Caco-2 (cell line): ENCODE measurements around the gene FBLN5. TPM values are rescaled to one million over a fixed set of nuclear protein-coding genes. Genes with fewer than 3 reads are reported as not detected.

Source experiments
- BruUV-seq: library from RNA; stranded (reverse); fragments of 400-500 nt; replicated peaks from 2 replicates; lab custom pipeline; 2021; lab: Mats Ljungman, UMichigan
- CTCF ChIA-PET: fragments of 300-600 bp; sonication (Branson Sonifier 250); formaldehyde crosslinking; loops from one replicate; lab custom pipeline; 2022; ENCODE audit warnings: antibody characterized with exemption; lab: Charles Lee
- POLR2A ChIA-PET: fragments of 300-600 bp; sonication (Branson Sonifier 250); formaldehyde crosslinking; loops from one replicate; lab custom pipeline; 2022; ENCODE audit warnings: antibody characterized with exemption; lab: Charles Lee
- DNase-seq, 2 experiments: peaks; one replicate each; pipeline versions ENCODE4 v3.0.0 to v3.0.0-alpha.2; 2020 to 2022
- H3K27me3 ChIP-seq: replicated peaks from 2 replicates; pipeline ENCODE4 v1.6.0; 2011; ENCODE audit warnings: low read length; ENCODE audit not compliant: control insufficient read depth, insufficient read depth
- H3K36me3 ChIP-seq: 2 replicates; pipeline ENCODE4 v1.5.1; 2011; ENCODE audit warnings: low read length; ENCODE audit not compliant: control insufficient read depth, insufficient read depth
- H3K4me1 ChIP-seq: fragments of 250-450 bp; sonication (Bioruptor Pico); 2 replicates; pipeline ENCODE4 v1.5.1; 2020; ENCODE audit warnings: mild to moderate bottlenecking
- H3K4me3 ChIP-seq: 2 replicates; pipeline ENCODE4 v1.5.1; 2011; ENCODE audit warnings: low read depth, mild to moderate bottlenecking, control low read depth, low read length
- H3K9me3 ChIP-seq: fragments of 250-450 bp; sonication (Bioruptor Pico); 2 replicates; pipeline ENCODE4 v1.5.1; 2020; ENCODE audit warnings: mild to moderate bottlenecking, moderate library complexity
- H3K27ac Mint-ChIP-seq: one replicate; pipeline ENCODE4 v1.8.0; 2022; ENCODE audit warnings: mixed read lengths; ENCODE audit not compliant: unreplicated experiment
- H3K27me3 Mint-ChIP-seq: one replicate; pipeline ENCODE4 v1.8.0; 2022; ENCODE audit warnings: mixed read lengths; ENCODE audit not compliant: insufficient read depth, unreplicated experiment
- H3K36me3 Mint-ChIP-seq: one replicate; pipeline ENCODE4 v1.8.0; 2022; ENCODE audit warnings: mild to moderate bottlenecking, mixed read lengths; ENCODE audit not compliant: insufficient read depth, unreplicated experiment
- H3K4me1 Mint-ChIP-seq: one replicate; pipeline ENCODE4 v1.8.0; 2022; ENCODE audit warnings: low read depth, mixed read lengths; ENCODE audit not compliant: unreplicated experiment
- H3K4me3 Mint-ChIP-seq: one replicate; pipeline ENCODE4 v1.8.0; 2022; ENCODE audit warnings: mild to moderate bottlenecking, moderate library complexity, mixed read lengths; ENCODE audit not compliant: unreplicated experiment
- H3K9me3 Mint-ChIP-seq: one replicate; pipeline ENCODE4 v1.8.0; 2022; ENCODE audit warnings: mixed read lengths; ENCODE audit not compliant: unreplicated experiment
- intact Hi-C: fragments of 100-400 bp; cut with micrococcal nuclease; formaldehyde crosslinking; loops from one replicate; pipeline ENCODE4 v1.10.0; 2022; ENCODE audit not compliant: unreplicated experiment
- total RNA-seq: library from RNA; stranded (reverse); gene quantifications from 2 replicates; pipeline ENCODE4 v1.2.3, GENCODE V29; 2022
- TF ChIP-seq, protein P1 (sequence below), 2 experiments: fragments of 200-600 bp in 1 of 2; IDR thresholded peaks; 1 replicate in 1 of 2; 2 replicates in 1 of 2; pipeline versions ENCODE4 v1.5.1 to v1.8.0; 2011 to 2022; ENCODE audit warnings: antibody characterized with exemption in 1 of 2, control low read depth in 1 of 2, inconsistent platforms in 1 of 2, low read depth in 1 of 2, low read length in 1 of 2, mild to moderate bottlenecking in 1 of 2, moderate library complexity in 1 of 2; ENCODE audit not compliant: insufficient read depth in 1 of 2, severe bottlenecking in 1 of 2, unreplicated experiment in 1 of 2

Gene FBLN5
- total RNA-seq, 1 experiment from 2014 or later = 13.9 TPM

DNA sequence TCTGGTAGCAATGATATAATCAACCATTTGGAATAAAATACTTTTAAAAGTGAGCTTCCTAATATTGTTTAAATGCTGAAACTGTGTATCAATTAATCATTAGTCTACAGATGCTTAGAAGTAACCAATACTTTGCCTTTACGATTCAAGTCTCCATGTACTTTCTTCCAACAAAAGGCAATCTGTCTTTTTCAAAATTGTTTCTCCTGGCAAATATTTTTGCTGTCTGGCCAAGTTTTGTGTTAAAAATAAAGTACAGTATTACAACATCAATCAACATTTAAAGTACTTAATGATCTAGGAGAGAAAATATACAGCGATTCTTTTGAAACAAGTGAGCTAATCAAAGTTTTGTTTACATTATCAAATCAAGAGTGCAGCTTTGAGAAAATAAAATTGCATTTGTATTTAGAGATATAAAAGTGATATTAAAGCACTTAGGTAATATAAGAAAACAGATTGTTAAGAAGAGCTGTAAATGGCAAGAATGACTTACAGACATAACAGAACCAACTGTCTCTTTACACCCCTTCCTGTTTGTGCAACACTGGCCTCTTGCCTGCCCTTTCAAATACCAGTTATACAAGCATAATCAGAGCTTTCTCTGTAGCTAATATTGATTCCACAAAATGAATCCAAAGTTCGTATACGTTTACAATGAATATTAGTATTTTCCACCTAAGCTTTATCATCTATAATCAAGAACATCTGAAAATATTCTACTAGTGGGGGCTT, 38.2 kb upstream of the FBLN5 start:
- no peaks in the 10 kb centered on the region for H3K9me3 ChIP-seq
- Mint-ChIP-seq H3K36me3 (peaks cover 35% of the 10 kb centered on the region), H3K9me3 (no peaks in the 10 kb centered on the region), H3K4me3 (no peak overlapping the region), H3K27ac (no peak overlapping the region), H3K4me1 (no peaks in the 10 kb centered on the region), H3K27me3 (no peaks in the 10 kb centered on the region)
- ChIA-PET CTCF (no interaction called here), POLR2A (no interaction called here)
- H3K36me3 ChIP-seq = no peaks in the 10 kb centered on the region
- no peaks in the 10 kb centered on the region for H3K27me3 ChIP-seq
- H3K4me1 ChIP-seq = no peaks in the 10 kb centered on the region
- no TSS peak for BruUV-seq
- no peak overlapping the region for H3K4me3 ChIP-seq
- TF ChIP-seq, protein P1, sequence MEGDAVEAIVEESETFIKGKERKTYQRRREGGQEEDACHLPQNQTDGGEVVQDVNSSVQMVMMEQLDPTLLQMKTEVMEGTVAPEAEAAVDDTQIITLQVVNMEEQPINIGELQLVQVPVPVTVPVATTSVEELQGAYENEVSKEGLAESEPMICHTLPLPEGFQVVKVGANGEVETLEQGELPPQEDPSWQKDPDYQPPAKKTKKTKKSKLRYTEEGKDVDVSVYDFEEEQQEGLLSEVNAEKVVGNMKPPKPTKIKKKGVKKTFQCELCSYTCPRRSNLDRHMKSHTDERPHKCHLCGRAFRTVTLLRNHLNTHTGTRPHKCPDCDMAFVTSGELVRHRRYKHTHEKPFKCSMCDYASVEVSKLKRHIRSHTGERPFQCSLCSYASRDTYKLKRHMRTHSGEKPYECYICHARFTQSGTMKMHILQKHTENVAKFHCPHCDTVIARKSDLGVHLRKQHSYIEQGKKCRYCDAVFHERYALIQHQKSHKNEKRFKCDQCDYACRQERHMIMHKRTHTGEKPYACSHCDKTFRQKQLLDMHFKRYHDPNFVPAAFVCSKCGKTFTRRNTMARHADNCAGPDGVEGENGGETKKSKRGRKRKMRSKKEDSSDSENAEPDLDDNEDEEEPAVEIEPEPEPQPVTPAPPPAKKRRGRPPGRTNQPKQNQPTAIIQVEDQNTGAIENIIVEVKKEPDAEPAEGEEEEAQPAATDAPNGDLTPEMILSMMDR (IDR thresholded peaks at IDR 0.05; ENCODE audit: insufficient read depth in 1 of 2, low read depth in 1 of 2, low read length in 1 of 2, severe bottlenecking in 1 of 2, unreplicated experiment in 1 of 2) = no peak
- intact Hi-C loops = no loop called here
- DNase-seq = no peak

DNA sequence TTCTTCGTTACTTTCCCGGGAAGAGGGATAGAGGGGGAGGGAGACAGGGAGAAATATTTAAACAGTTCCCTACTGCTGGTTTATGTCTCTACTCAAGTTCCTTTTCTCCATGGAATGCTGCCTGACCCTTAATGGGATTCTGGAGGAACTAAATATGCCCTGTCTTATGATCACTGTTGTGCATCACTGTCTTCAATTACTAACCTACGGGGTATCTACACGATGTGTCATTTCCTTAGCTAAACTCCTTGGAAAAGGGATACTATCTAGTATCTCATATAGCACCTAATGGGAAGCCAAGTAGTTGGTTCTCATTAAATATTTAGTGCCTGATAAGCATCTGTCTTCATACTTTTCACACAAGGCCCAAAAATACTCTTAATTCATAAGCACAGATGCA, 37.5 kb upstream of the FBLN5 start:
- TF ChIP-seq, protein P1 (IDR thresholded peaks at IDR 0.05; ENCODE audit: insufficient read depth in 1 of 2, low read depth in 1 of 2, low read length in 1 of 2, severe bottlenecking in 1 of 2, unreplicated experiment in 1 of 2) = no peak
- no peak overlapping the region for H3K27ac Mint-ChIP-seq
- DNase-seq = no peak
- Histone ChIP-seq H3K4me3 (no peak overlapping the region), H3K4me1 (no peaks in the 10 kb centered on the region), H3K27me3 (no peaks in the 10 kb centered on the region), H3K9me3 (no peaks in the 10 kb centered on the region), H3K36me3 (no peaks in the 10 kb centered on the region)
- no TSS peak for BruUV-seq
- H3K36me3 Mint-ChIP-seq = peaks cover 35% of the 10 kb centered on the region
- no peaks in the 10 kb centered on the region for H3K9me3 Mint-ChIP-seq
- CTCF ChIA-PET = no interaction called here
- no peaks in the 10 kb centered on the region for H3K27me3 Mint-ChIP-seq
- intact Hi-C loops = no loop called here
- H3K4me3 Mint-ChIP-seq = no peak overlapping the region
- no peaks in the 10 kb centered on the region for H3K4me1 Mint-ChIP-seq
- POLR2A ChIA-PET = no interaction called here

DNA sequence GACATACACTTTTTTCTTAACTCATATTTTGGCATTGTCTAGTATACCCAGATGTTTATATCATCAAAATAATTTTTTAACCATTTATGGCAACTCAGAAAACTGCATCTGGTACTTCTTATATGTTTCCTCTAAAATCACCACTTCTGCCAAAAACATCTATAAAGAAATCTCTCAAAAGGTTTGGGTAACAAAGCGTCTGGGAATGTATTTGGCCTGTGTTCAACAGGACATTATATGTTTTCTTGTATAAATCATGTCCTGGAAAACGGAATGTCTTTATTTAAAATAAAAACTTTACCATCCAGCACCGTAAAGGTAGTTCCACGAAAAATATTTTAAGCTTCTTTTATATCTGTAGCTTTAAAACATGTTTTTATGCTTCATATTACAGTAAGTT, 36.1 kb upstream of the FBLN5 start:
- H3K36me3 ChIP-seq = no peaks in the 10 kb centered on the region
- no peaks in the 10 kb centered on the region for H3K4me1 ChIP-seq
- Mint-ChIP-seq H3K9me3 (no peaks in the 10 kb centered on the region), H3K27me3 (no peaks in the 10 kb centered on the region), H3K36me3 (peaks cover 27% of the 10 kb centered on the region), H3K4me3 (no peak overlapping the region), H3K27ac (no peak overlapping the region), H3K4me1 (no peaks in the 10 kb centered on the region)
- no peaks in the 10 kb centered on the region for H3K9me3 ChIP-seq
- no peak for DNase-seq
- BruUV-seq = no TSS peak
- TF ChIP-seq, protein P1 (IDR thresholded peaks at IDR 0.05; ENCODE audit: insufficient read depth in 1 of 2, low read depth in 1 of 2, low read length in 1 of 2, severe bottlenecking in 1 of 2, unreplicated experiment in 1 of 2) = no peak
- CTCF ChIA-PET = interaction anchor here (0.5 to 0.6 kb wide), 2 partner anchors 13 to 785 kb away, joined by 3 read pairs; no protein-coding TSS in a partner anchor
- no peaks in the 10 kb centered on the region for H3K27me3 ChIP-seq
- intact Hi-C loops = no loop called here
- POLR2A ChIA-PET = no interaction called here
- H3K4me3 ChIP-seq = no peak overlapping the region
